GM12864 (cell line): ENCODE data around the gene CD6.

ENCODE experiments used
- DNase-seq: peaks from one replicate; pipeline ENCODE4 v3.0.0-alpha.2; 2011; ENCODE audit warnings: low read depth
- H3K4me3 ChIP-seq: 2 replicates; pipeline ENCODE4 v1.5.1; 2011; ENCODE audit warnings: mild to moderate bottlenecking, low read depth, low read length, control low read depth
- TF ChIP-seq, protein P1 (sequence below): IDR thresholded peaks from 2 replicates; pipeline ENCODE4 v1.5.1; 2011; ENCODE audit warnings: low read depth, mild to moderate bottlenecking, moderate library complexity, low read length, control low read depth, inconsistent platforms; ENCODE audit errors: missing control alignments

The CD6 gene

DNA sequence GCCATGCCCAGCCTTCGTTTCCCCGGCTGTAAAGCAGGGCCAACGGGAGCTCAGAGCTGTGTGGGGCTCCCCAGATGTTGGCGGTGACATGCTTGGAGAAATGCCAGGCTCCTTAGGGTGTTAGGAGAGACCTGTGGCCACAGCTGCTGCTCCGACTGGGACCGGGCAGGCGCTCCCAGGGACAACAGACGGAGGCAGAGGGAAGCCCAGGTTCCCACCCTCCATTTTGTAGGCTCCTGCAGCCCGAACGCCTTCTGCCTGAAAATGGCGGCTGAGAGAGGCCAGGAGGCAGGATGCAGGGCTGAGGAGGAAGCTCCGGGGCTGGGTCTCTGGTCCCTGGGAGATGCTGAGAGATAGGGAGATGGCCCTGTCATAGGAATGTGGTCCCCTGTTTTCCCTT is 10.0 kb downstream of the CD6 start:
- DNase-seq: no peak
- H3K4me3 ChIP-seq: no peak overlapping the region
- TF ChIP-seq, protein P1, sequence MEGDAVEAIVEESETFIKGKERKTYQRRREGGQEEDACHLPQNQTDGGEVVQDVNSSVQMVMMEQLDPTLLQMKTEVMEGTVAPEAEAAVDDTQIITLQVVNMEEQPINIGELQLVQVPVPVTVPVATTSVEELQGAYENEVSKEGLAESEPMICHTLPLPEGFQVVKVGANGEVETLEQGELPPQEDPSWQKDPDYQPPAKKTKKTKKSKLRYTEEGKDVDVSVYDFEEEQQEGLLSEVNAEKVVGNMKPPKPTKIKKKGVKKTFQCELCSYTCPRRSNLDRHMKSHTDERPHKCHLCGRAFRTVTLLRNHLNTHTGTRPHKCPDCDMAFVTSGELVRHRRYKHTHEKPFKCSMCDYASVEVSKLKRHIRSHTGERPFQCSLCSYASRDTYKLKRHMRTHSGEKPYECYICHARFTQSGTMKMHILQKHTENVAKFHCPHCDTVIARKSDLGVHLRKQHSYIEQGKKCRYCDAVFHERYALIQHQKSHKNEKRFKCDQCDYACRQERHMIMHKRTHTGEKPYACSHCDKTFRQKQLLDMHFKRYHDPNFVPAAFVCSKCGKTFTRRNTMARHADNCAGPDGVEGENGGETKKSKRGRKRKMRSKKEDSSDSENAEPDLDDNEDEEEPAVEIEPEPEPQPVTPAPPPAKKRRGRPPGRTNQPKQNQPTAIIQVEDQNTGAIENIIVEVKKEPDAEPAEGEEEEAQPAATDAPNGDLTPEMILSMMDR: no peak

DNA sequence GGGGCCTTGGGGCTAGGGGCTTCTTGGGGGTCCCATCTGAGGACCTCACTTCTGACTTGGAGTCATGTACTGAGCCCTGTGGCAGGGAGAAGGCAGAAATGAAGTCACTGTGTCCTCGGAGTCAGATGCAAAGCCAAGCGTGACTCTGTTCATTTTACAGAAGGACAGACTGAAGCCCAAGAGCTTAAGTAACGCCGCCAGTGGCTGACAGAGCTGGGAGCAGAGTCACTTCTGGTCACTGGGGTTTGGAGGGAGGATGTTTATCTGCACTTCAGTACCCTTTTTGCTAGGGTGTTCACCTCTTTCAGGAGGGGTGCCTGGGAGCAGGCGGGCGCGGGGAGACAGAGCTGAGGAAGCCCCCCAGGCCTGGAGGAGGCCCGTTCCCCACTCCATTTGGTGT is 10.7 kb downstream of the CD6 start:
- no peak overlapping the region for H3K4me3 ChIP-seq
- DNase-seq: no peak
- TF ChIP-seq, protein P1: no peak

DNA sequence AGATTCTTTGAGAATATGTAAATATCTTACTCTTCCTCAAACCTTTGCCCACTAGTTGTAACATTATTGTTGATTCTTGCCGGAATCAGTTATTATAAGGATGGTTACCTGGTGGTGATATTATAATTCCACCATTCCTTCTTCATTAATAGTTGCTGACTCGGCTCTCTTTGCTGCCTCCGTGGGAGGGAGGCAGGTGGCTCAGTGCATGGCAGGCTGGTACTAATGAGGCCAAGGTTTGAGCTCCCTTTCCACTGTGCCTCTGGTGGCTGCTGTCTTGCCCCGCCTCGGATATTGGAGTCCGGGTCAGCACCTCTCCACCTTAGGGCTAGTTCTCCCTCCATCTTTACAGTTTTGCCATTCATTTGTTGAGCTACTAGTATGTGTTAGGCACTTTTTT is 12.7 kb downstream of the CD6 start:
- H3K4me3 ChIP-seq: no peak overlapping the region
- DNase-seq: no peak
- TF ChIP-seq, protein P1: no peak

DNA sequence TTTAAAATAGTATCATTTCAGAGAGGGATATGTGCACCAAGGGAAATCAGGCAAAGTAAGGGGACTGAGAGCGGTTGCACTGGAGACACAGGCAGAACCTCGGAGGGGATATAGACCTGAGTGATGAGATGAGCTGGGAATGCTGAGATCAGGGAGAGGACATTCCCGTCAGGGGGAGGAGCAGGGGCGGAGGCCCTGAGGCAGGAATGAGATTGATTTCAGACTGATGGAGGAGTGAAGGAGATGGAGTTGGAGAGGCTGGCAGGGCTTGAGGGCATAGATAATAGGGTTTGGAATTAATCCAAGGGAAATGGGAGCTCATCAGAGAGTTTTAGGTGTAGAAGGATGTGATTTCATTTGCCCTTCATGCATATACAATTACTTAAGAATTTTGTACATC is 13.2 kb downstream of the CD6 start:
- no peak for DNase-seq
- TF ChIP-seq, protein P1: no peak
- no peak overlapping the region for H3K4me3 ChIP-seq

DNA sequence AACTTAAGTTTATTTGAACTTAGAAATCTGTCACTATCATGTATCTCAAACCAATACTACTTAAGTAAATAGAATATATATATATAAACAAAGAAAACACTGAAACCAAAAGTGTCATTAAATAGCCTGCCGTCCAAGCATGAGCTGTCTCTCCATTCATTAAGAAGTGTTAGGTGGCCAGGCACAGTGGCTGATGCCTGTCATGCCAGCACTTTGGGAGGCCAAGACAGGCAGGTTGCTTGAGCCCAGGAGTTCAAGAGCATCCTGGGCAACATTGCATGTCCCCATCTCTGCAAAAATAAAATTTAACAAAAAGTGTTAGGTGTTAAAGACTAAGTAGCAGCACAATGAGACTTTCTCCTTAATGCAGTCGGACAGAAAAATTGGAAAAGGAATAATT is 14.0 kb downstream of the CD6 start:
- TF ChIP-seq, protein P1: no peak
- no peak for DNase-seq
- no peak overlapping the region for H3K4me3 ChIP-seq

DNA sequence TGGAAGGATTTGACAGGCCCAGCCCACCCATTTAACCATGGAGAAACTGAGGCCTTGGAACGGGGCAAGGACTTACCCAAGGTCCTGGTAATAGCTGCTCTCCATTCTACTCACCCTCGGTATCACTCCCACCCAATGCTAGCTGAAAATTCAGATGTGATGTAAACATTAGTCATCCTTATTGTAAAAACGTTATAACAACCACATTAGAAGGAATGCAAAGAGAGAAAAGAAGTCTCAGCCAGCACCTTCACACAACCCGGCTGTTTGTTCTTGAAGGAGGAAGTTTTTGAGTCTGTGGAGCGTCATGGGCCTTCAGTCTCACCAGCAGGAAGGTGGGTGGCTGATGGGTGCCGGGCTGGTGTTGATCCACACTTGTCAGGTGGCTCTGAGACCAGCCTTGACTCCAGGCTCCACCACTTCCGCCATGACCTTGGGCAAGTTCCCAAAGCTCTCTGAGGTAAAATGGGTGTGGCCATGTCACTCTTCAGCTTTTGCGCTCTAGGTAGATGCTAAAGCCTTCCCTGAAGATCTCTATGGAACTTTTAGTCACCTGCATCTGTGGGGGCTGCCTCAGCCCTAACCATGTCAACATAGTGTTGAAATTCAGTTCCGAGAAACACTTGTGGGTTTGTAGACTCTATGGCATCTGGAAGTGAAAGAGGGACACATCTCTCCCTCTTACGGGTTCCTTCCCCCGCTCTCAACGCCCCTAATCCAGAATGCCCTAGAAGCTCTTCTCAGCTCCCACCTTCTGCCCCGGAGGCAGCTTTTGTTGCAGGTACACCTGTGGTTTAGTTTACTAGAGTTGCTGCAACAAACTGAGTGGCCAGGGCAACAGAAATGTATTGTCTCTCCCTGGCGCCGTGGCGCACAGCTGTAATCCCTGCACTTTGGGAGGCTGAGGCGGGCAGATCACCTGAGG is 14.8 kb downstream of the CD6 start:
- no peak overlapping the region for H3K4me3 ChIP-seq
- TF ChIP-seq, protein P1: no peak
- DNase-seq: no peak
